Muscle of leg (tissue), 11 donors: ENCODE measurements around the gene CRIP3. TPM values are rescaled to one million over a fixed set of nuclear protein-coding genes. Genes with fewer than 3 reads are reported as not detected.

Experiments used
- DNase-seq: peaks from one replicate; pipeline ENCODE4 v3.0.0; 2013
- H3K27ac ChIP-seq: one replicate; pipeline ENCODE4 v1.5.1; 2013; ENCODE audit warnings: mild to moderate bottlenecking, low read length, control low read depth
- H3K27me3 ChIP-seq: one replicate; pipeline ENCODE4 v1.6.1; 2013; ENCODE audit warnings: low read length; ENCODE audit not compliant: control insufficient read depth, insufficient read depth
- H3K36me3 ChIP-seq: one replicate; pipeline ENCODE4 v1.6.1; 2013; ENCODE audit warnings: low read length; ENCODE audit not compliant: control insufficient read depth, insufficient read depth
- H3K4me1 ChIP-seq: one replicate; pipeline ENCODE4 v1.6.1; 2013; ENCODE audit warnings: low read length; ENCODE audit not compliant: control insufficient read depth, insufficient read depth
- H3K4me3 ChIP-seq: one replicate; pipeline ENCODE4 v1.5.1; 2013; ENCODE audit warnings: low read length, control low read depth
- H3K9me3 ChIP-seq: replicated peaks from 2 replicates; pipeline ENCODE4 v1.6.1; 2013; ENCODE audit warnings: low read depth, low read length; ENCODE audit not compliant: control insufficient read depth
- WGBS: methylation state at CpG from one replicate; pipeline ENCODE4 v1.1.5; 2013; ENCODE audit warnings: missing lambda C conversion rate; ENCODE audit not compliant: insufficient coverage; 5-methylcytosine and 5-hydroxymethylcytosine counted together
- polyA plus RNA-seq, 8 donors: library from polyadenylated mRNA; unstranded; fragments of 120-200 nt; gene quantifications; one replicate each; pipeline versions ENCODE4 v1.2.1 to v1.2.3, GENCODE V29; 2013; ENCODE audit warnings: inconsistent platforms in 1 of 8, low replicate concordance in 1 of 8; ENCODE audit not compliant: insufficient read length in 8 of 8, insufficient read depth in 1 of 8
- total RNA-seq: library from RNA; stranded (reverse); fragments of 120-200 nt; gene quantifications from one replicate; pipeline ENCODE4 v1.2.4, GENCODE V29; 2013

Gene CRIP3
- total and polyA plus RNA-seq, 9 donors, result 0.64 to 2.6 (median 1.2) TPM

- Histone ChIP-seq H3K4me3 (no peak overlapping the region), H3K4me1 (peaks cover 8% of the 10 kb centered on the region), H3K36me3 (no peaks in the 10 kb centered on the region), H3K27me3 (peaks cover 38% of the 10 kb centered on the region), H3K27ac (no peak overlapping the region), H3K9me3 (no peaks in the 10 kb centered on the region)
- DNase-seq, result no peak
- 78% methylated on average over 20 of the region's 32 CpGs for WGBS
These were observed 25.8 kb downstream of the CRIP3 start for GRCh38 chr6:43282636-43283513.

- H3K4me1 ChIP-seq, result peaks cover 8% of the 10 kb centered on the region
- 70% methylated on average over 9 of the region's 9 CpGs for WGBS
- no peaks in the 10 kb centered on the region for H3K36me3 ChIP-seq
- peaks cover 44% of the 10 kb centered on the region for H3K27me3 ChIP-seq
- no peak overlapping the region for H3K27ac ChIP-seq
- no peak overlapping the region for H3K4me3 ChIP-seq
- DNase-seq, result no peak
- no peaks in the 10 kb centered on the region for H3K9me3 ChIP-seq
These were observed 26.6 kb downstream of the CRIP3 start for GRCh38 chr6:43282060-43282459.

- no peaks in the 10 kb centered on the region for H3K36me3 ChIP-seq
- no peaks in the 10 kb centered on the region for H3K9me3 ChIP-seq
- no peak overlapping the region for H3K4me3 ChIP-seq
- no CpG with 5 or more reads among the region's 2 CpGs for WGBS
- peaks cover 51% of the 10 kb centered on the region for H3K27me3 ChIP-seq
- peaks cover 13% of the 10 kb centered on the region for H3K4me1 ChIP-seq
- no peak for DNase-seq
- H3K27ac ChIP-seq, result no peak overlapping the region
These were observed 28.4 kb downstream of the CRIP3 start for GRCh38 chr6:43280234-43280633.

- no peaks in the 10 kb centered on the region for H3K9me3 ChIP-seq
- WGBS, result 14% methylated on average over 1 of the region's 4 CpGs
- no peak overlapping the region for H3K27ac ChIP-seq
- peaks cover 58% of the 10 kb centered on the region for H3K27me3 ChIP-seq
- no peaks in the 10 kb centered on the region for H3K36me3 ChIP-seq
- no peak for DNase-seq
- H3K4me3 ChIP-seq, result no peak overlapping the region
- H3K4me1 ChIP-seq, result peaks cover 10% of the 10 kb centered on the region
These were observed 30.0 kb downstream of the CRIP3 start for GRCh38 chr6:43278524-43279078.

- H3K4me3 ChIP-seq, result no peak overlapping the region
- peaks cover 64% of the 10 kb centered on the region for H3K27me3 ChIP-seq
- no peak for DNase-seq
- H3K36me3 ChIP-seq, result no peaks in the 10 kb centered on the region
- 70% methylated on average over 3 of the region's 13 CpGs for WGBS
- H3K9me3 ChIP-seq, result no peaks in the 10 kb centered on the region
- peaks cover 10% of the 10 kb centered on the region for H3K4me1 ChIP-seq
- no peak overlapping the region for H3K27ac ChIP-seq
These were observed 30.7 kb downstream of the CRIP3 start for GRCh38 chr6:43277643-43278523.

GRCh38 chr6:43277306-43277642, 31.4 kb downstream of the CRIP3 start:
- Histone ChIP-seq H3K27ac (no peak overlapping the region), H3K4me3 (no peak overlapping the region), H3K9me3 (no peaks in the 10 kb centered on the region), H3K27me3 (peaks cover 66% of the 10 kb centered on the region), H3K36me3 (no peaks in the 10 kb centered on the region), H3K4me1 (peaks cover 10% of the 10 kb centered on the region)
- no peak for DNase-seq
- WGBS, result 100% methylated on average over 1 of the region's 6 CpGs

GRCh38 chr6:43276577-43277305, 31.9 kb downstream of the CRIP3 start:
- H3K4me1 ChIP-seq, result peaks cover 10% of the 10 kb centered on the region
- no peaks in the 10 kb centered on the region for H3K36me3 ChIP-seq
- H3K4me3 ChIP-seq, result no peak overlapping the region
- peaks cover 64% of the 10 kb centered on the region for H3K27me3 ChIP-seq
- H3K9me3 ChIP-seq, result no peaks in the 10 kb centered on the region
- no peak for DNase-seq
- WGBS, result 78% methylated on average over 4 of the region's 11 CpGs
- H3K27ac ChIP-seq, result no peak overlapping the region

GRCh38 chr6:43275801-43276576, 32.6 kb downstream of the CRIP3 start:
- Histone ChIP-seq H3K36me3 (no peaks in the 10 kb centered on the region), H3K4me1 (peaks cover 10% of the 10 kb centered on the region), H3K9me3 (no peaks in the 10 kb centered on the region), H3K27ac (no peak overlapping the region), H3K27me3 (peaks cover 62% of the 10 kb centered on the region), H3K4me3 (peak overlapping the region; percentile 38)
- 4% methylated on average over 36 of the region's 64 CpGs for WGBS
- peak; percentile 45 for DNase-seq

- Histone ChIP-seq H3K9me3 (no peaks in the 10 kb centered on the region), H3K4me3 (peak overlapping the region; percentile 38), H3K27ac (no peak overlapping the region), H3K4me1 (peaks cover 10% of the 10 kb centered on the region), H3K36me3 (no peaks in the 10 kb centered on the region), H3K27me3 (peaks cover 60% of the 10 kb centered on the region)
- under 1% methylated on average over 59 of the region's 65 CpGs for WGBS
- no peak for DNase-seq
These were observed 33.6 kb downstream of the CRIP3 start for GRCh38 chr6:43274916-43275597.
